H1 (cell line): Measurements from ENCODE around the gene RAD51B. TPM values are rescaled to one million over a fixed set of nuclear protein-coding genes. Genes with fewer than 3 reads are reported as not detected.

Source experiments
- CTCF ChIA-PET: fragments of 300-600 bp; sonication (Branson Sonifier 250); formaldehyde crosslinking; loops from one replicate; lab custom pipeline; 2021; ENCODE audit not compliant: partially characterized antibody; lab: Charles Lee
- POLR2A ChIA-PET: fragments of 300-600 bp; sonication (Branson Sonifier 250); formaldehyde crosslinking; loops from one replicate; lab custom pipeline; 2021; ENCODE audit warnings: inconsistent platforms; ENCODE audit not compliant: partially characterized antibody; lab: Charles Lee
- DNase-seq, 2 experiments: peaks; one replicate each; pipeline versions ENCODE4 v3.0.0 to v3.0.0-alpha.2; 2010 to 2022; ENCODE audit warnings: low spot score in 2 of 2, low read depth in 1 of 2, mixed read lengths in 1 of 2
- FAIRE-seq: peaks from 2 replicates; lab custom pipeline; 2011; peaks lifted over from hg19 to GRCh38; lab: Jason Lieb, UNC
- H2AFZ ChIP-seq: 2 replicates; pipeline ENCODE4 v1.8.1; 2012; ENCODE audit warnings: low read length, inconsistent platforms
- H2AK5ac ChIP-seq: 2 replicates; pipeline ENCODE4 v1.6.1; 2013; ENCODE audit warnings: low read depth, low read length
- H2BK120ac ChIP-seq: replicated peaks from 2 replicates; pipeline ENCODE3; 2013; ENCODE audit warnings: low read depth, low read length, inconsistent platforms
- H2BK12ac ChIP-seq: 2 replicates; pipeline ENCODE4 v1.6.1; 2013; ENCODE audit warnings: low read depth, low read length
- H2BK15ac ChIP-seq: 2 replicates; pipeline ENCODE4 v1.6.1; 2013; ENCODE audit warnings: low read length
- H2BK20ac ChIP-seq: 2 replicates; pipeline ENCODE4 v1.6.1; 2013; ENCODE audit warnings: low read length
- H2BK5ac ChIP-seq: 2 replicates; pipeline ENCODE4 v1.6.1; 2013; ENCODE audit warnings: low read depth, low read length
- H3K14ac ChIP-seq: 2 replicates; pipeline ENCODE4 v1.6.1; 2013; ENCODE audit warnings: inconsistent platforms; ENCODE audit not compliant: insufficient read length
- H3K18ac ChIP-seq: 2 replicates; pipeline ENCODE4 v1.6.1; 2013; ENCODE audit warnings: low read length; ENCODE audit errors: extremely low read depth
- H3K23ac ChIP-seq: 2 replicates; pipeline ENCODE4 v1.6.1; 2013; ENCODE audit warnings: inconsistent platforms; ENCODE audit not compliant: insufficient read length
- H3K23me2 ChIP-seq: 2 replicates; pipeline ENCODE4 v1.6.1; 2013; ENCODE audit warnings: low read depth, low read length
- H3K27ac ChIP-seq: 2 replicates; pipeline ENCODE4 v1.6.1; 2011; ENCODE audit warnings: low read depth, low read length, inconsistent platforms
- H3K27me3 ChIP-seq, 4 experiments: replicated peaks in 1 of 4; 1 replicate in 1 of 4; 2 replicates in 3 of 4; pipeline versions ENCODE4 v1.6.1 to v1.8.1; 2011 to 2013; ENCODE audit warnings: low read length in 3 of 4, mild to moderate bottlenecking in 3 of 4, inconsistent platforms in 2 of 4, mixed read lengths in 2 of 4, moderate library complexity in 1 of 4; ENCODE audit not compliant: control insufficient read depth in 3 of 4, insufficient read depth in 3 of 4; ENCODE audit errors: extremely low read depth in 1 of 4
- H3K36me3 ChIP-seq, 4 experiments: 2 replicates each; pipeline versions ENCODE4 v1.6.1 to v1.8.1; 2011 to 2013; ENCODE audit warnings: mild to moderate bottlenecking in 4 of 4, low read length in 3 of 4, moderate library complexity in 2 of 4, control low read depth in 1 of 4, inconsistent platforms in 1 of 4; ENCODE audit not compliant: insufficient read depth in 4 of 4, control insufficient read depth in 2 of 4
- H3K4ac ChIP-seq: replicated peaks from 2 replicates; pipeline ENCODE3; 2013; ENCODE audit warnings: low read length, low read depth, mixed read lengths, inconsistent platforms; ENCODE audit not compliant: insufficient read length
- H3K4me1 ChIP-seq, 4 experiments: replicated peaks in 1 of 4; 1 replicate in 1 of 4; 2 replicates in 3 of 4; pipeline versions ENCODE4 v1.6.1 to v1.8.1; 2011 to 2013; ENCODE audit warnings: low read length in 3 of 4, inconsistent platforms in 2 of 4, mixed read lengths in 1 of 4; ENCODE audit not compliant: insufficient read depth in 4 of 4, control insufficient read depth in 3 of 4
- H3K4me2 ChIP-seq, 2 experiments: 2 replicates each; pipeline versions ENCODE4 v1.6.1 to v1.8.1; 2011 to 2013; ENCODE audit warnings: low read depth in 2 of 2, low read length in 2 of 2, control low read depth in 1 of 2, inconsistent platforms in 1 of 2, mild to moderate bottlenecking in 1 of 2; ENCODE audit not compliant: insufficient read depth in 1 of 2
- H3K4me3 ChIP-seq, 4 experiments: fragments of 200-600, 300-600 bp in 1 of 4; sonication (generic), shearing (Covaris generic), sonication (Bioruptor Twin) in 1 of 4; 2 replicates each; pipeline versions ENCODE4 v1.5.1 to v1.8.1; 2011 to 2016; ENCODE audit warnings: low read length in 4 of 4, low read depth in 3 of 4, control low read depth in 2 of 4, inconsistent platforms in 2 of 4, mild to moderate bottlenecking in 2 of 4, mixed read lengths in 1 of 4, moderate library complexity in 1 of 4; ENCODE audit not compliant: insufficient read depth in 2 of 4; ENCODE audit errors: extremely low read depth in 1 of 4
- H3K56ac ChIP-seq: replicated peaks from 2 replicates; pipeline ENCODE3; 2013; ENCODE audit warnings: low read depth, mild to moderate bottlenecking, mixed read lengths, low read length, inconsistent platforms; ENCODE audit not compliant: insufficient read length
- H3K79me1 ChIP-seq: 2 replicates; pipeline ENCODE4 v1.6.1; 2013; ENCODE audit warnings: low read depth, low read length, control low read depth
- H3K79me2 ChIP-seq, 2 experiments: 2 replicates each; pipeline versions ENCODE4 v1.6.1 to v1.8.1; 2012 to 2013; ENCODE audit warnings: low read length in 2 of 2, mild to moderate bottlenecking in 2 of 2, inconsistent platforms in 1 of 2; ENCODE audit not compliant: insufficient read depth in 2 of 2, control insufficient read depth in 1 of 2
- H3K9ac ChIP-seq, 4 experiments: replicated peaks in 1 of 4; 1 replicate in 1 of 4; 2 replicates in 3 of 4; pipeline versions ENCODE4 v1.6.1 to v1.8.1; 2011 to 2013; ENCODE audit warnings: low read depth in 3 of 4, low read length in 3 of 4, control low read depth in 2 of 4, mild to moderate bottlenecking in 2 of 4, moderate library complexity in 2 of 4, inconsistent platforms in 1 of 4; ENCODE audit errors: extremely low read depth in 1 of 4
- H3K9me3 ChIP-seq, 2 experiments: 2 replicates each; pipeline versions ENCODE4 v1.6.1 to v1.8.1; 2012 to 2013; ENCODE audit warnings: mild to moderate bottlenecking in 2 of 2, moderate library complexity in 2 of 2, control low read depth in 1 of 2, inconsistent platforms in 1 of 2, low read depth in 1 of 2, low read length in 1 of 2, mixed read lengths in 1 of 2; ENCODE audit not compliant: insufficient read depth in 2 of 2
- H4K20me1 ChIP-seq, 2 experiments: replicated peaks in 1 of 2; 2 replicates each; pipeline versions ENCODE3 to v1.8.1; 2011 to 2013; ENCODE audit warnings: inconsistent platforms in 2 of 2, low read length in 2 of 2, mild to moderate bottlenecking in 1 of 2; ENCODE audit not compliant: insufficient read depth in 2 of 2, control insufficient read depth in 1 of 2
- H4K5ac ChIP-seq: 2 replicates; pipeline ENCODE4 v1.6.1; 2013; ENCODE audit warnings: low read length, low read depth, mixed read lengths, inconsistent platforms; ENCODE audit not compliant: insufficient read length
- H4K8ac ChIP-seq: 2 replicates; pipeline ENCODE4 v1.8.0; 2013; ENCODE audit warnings: mild to moderate bottlenecking, moderate library complexity, low read length, inconsistent platforms; ENCODE audit not compliant: insufficient read depth; ENCODE audit errors: extremely low read depth
- H4K91ac ChIP-seq: replicated peaks from 2 replicates; pipeline ENCODE3; 2013; ENCODE audit warnings: low read length, mixed read lengths, inconsistent platforms; ENCODE audit not compliant: insufficient read length
- EP300 ChIP-seq, 2 experiments: IDR thresholded peaks; 1 replicate in 1 of 2; 2 replicates in 1 of 2; pipeline ENCODE4 v1.6.1; 2011 to 2012; ENCODE audit warnings: low read depth in 2 of 2, low read length in 2 of 2, mild to moderate bottlenecking in 2 of 2, borderline replicate concordance in 1 of 2, inconsistent platforms in 1 of 2, moderate library complexity in 1 of 2
- GABPA ChIP-seq: IDR thresholded peaks from 2 replicates; pipeline ENCODE4 v1.6.1; 2011; ENCODE audit warnings: mild to moderate bottlenecking, low read length, moderate library complexity, borderline replicate concordance; ENCODE audit not compliant: insufficient read depth
- HDAC6 ChIP-seq: IDR thresholded peaks from one replicate; pipeline ENCODE4 v1.7.1; 2012; ENCODE audit warnings: low read depth, mild to moderate bottlenecking, inconsistent platforms, low read length, moderate library complexity
- NANOG ChIP-seq: IDR thresholded peaks from 2 replicates; pipeline ENCODE4 v1.6.1; 2011; ENCODE audit warnings: low read length, low read depth, mild to moderate bottlenecking, inconsistent platforms; ENCODE audit not compliant: insufficient read depth, poor library complexity, severe bottlenecking
- POU5F1 ChIP-seq: IDR thresholded peaks from 2 replicates; pipeline ENCODE4 v1.6.1; 2011; ENCODE audit warnings: low read depth, mild to moderate bottlenecking, low read length, moderate library complexity
- SIX5 ChIP-seq: IDR thresholded peaks from 2 replicates; pipeline ENCODE4 v1.6.1; 2011; ENCODE audit warnings: mild to moderate bottlenecking, low read depth, low read length
- SP1 ChIP-seq: IDR thresholded peaks from 2 replicates; pipeline ENCODE4 v1.6.1; 2011; ENCODE audit warnings: low read depth, low read length
- SP2 ChIP-seq: IDR thresholded peaks from 2 replicates; pipeline ENCODE4 v1.6.1; 2012; ENCODE audit warnings: mild to moderate bottlenecking, low read length, inconsistent platforms
- SP4 ChIP-seq: IDR thresholded peaks from 2 replicates; pipeline ENCODE4 v1.6.1; 2012; ENCODE audit warnings: low read length, inconsistent platforms
- SUZ12 ChIP-seq: fragments of 200-600 bp; sonication (generic); IDR thresholded peaks from 2 replicates; pipeline ENCODE4 v1.6.1; 2012; ENCODE audit warnings: mild to moderate bottlenecking, inconsistent platforms, low read length, moderate library complexity, mixed read lengths
- ZNF274 ChIP-seq: IDR thresholded peaks from 2 replicates; pipeline ENCODE4 v1.7.0; 2012; ENCODE audit warnings: low read length, borderline replicate concordance; ENCODE audit errors: extremely low read depth
- WGBS, 2 experiments: shearing (Covaris generic) in 1 of 2; methylation state at CpG; one replicate each; pipeline versions ENCODE4 v1.1.6 to v1.1.7; 2013 to 2015; ENCODE audit warnings: low lambda C conversion rate in 2 of 2, mixed read lengths in 2 of 2, inconsistent platforms in 1 of 2, low coverage in 1 of 2, missing lambda C conversion rate in 1 of 2; ENCODE audit not compliant: insufficient replicate concordance in 2 of 2, insufficient coverage in 1 of 2, insufficient read length in 1 of 2; ENCODE audit errors: extremely low coverage in 1 of 2, missing lambda C conversion rate in 1 of 2; 5-methylcytosine and 5-hydroxymethylcytosine counted together
- polyA plus RNA-seq, 7 experiments: library from polyadenylated mRNA; depleted of rRNA in 3 of 7; stranded (reverse) in 5 of 7; unstranded in 2 of 7; fragments of >200 nt in 5 of 7; fragments of 200-250 nt in 2 of 7; gene quantifications; 1 replicate in 5 of 7; 2 replicates in 1 of 7; 4 replicates in 1 of 7; pipeline versions ENCODE4 v1.2.1 to v1.2.3, GENCODE V29; 2011 to 2013; ENCODE audit warnings: missing spikeins in 2 of 7, mixed read lengths in 2 of 7
- total RNA-seq: library from RNA; stranded (reverse); fragmentation: NEBNext Ultra II Directional; extraction: Animal tissue kit (Norgen Biotek cat#: 25700); gene quantifications from 2 replicates; pipeline ENCODE4 v1.2.1, GENCODE V29; 2021
- TF ChIP-seq, protein P1 (sequence below): IDR thresholded peaks from 2 replicates; pipeline ENCODE4 v1.6.1; 2011; ENCODE audit warnings: low read depth, mild to moderate bottlenecking, low read length; ENCODE audit not compliant: insufficient read depth

Gene RAD51B
- total and polyA plus RNA-seq, 2 of the 8 experiments (the other 6 are each of a cell fraction or from before 2014, with no cell fraction given): 3.9 to 14.9 TPM

GRCh38 chr14:68458840-68459469, 639.4 kb downstream of the RAD51B start:
- Histone ChIP-seq H2AFZ (peak overlapping the region; percentile 78; the same call in 1 of the 2 replicates), H3K4me2 (no peak overlapping the region), H3K4ac (no peak overlapping the region), H3K4me1 (peaks cover 0 to 8% (median 1%) of the 10 kb centered on the region in 4 experiments; a peak in 2 of 7 replicates), H2BK15ac (0 out of 2 replicates have a peak overlapping the region, but pooled peaks have one; percentile 22), H4K8ac (no peak overlapping the region), H3K4me3 (no peak overlapping the region), H2BK5ac (no peak overlapping the region), H3K23ac (no peak overlapping the region), H2BK20ac (no peak overlapping the region), H3K9me3 (peaks cover 2 to 5% of the 10 kb centered on the region in 2 experiments; a peak in 1 of 4 replicates), H3K27ac (no peak overlapping the region), H2BK120ac (no peak overlapping the region), H4K20me1 (no peaks in the 10 kb centered on the region), H4K5ac (no peak overlapping the region), H3K14ac (no peak overlapping the region), H3K79me1 (no peaks in the 10 kb centered on the region), H4K91ac (peak overlapping the region; percentile 50), H3K27me3 (no peaks in the 10 kb centered on the region), H3K36me3 (no peaks in the 10 kb centered on the region), H3K79me2 (no peaks in the 10 kb centered on the region), H3K23me2 (no peaks in the 10 kb centered on the region), H2BK12ac (0 out of 2 replicates have a peak overlapping the region, but pooled peaks have one; percentile 1), H3K9ac (no peak overlapping the region), H3K56ac (no peak overlapping the region), H2AK5ac (no peak overlapping the region), H3K18ac (no peak overlapping the region)
- CTCF ChIA-PET: interaction anchor here (0.8 to 1.6 kb wide), 3 partner anchors 10 to 15 kb away, joined by 3 to 4 read pairs (median 4); no protein-coding TSS in a partner anchor
- peak; percentile 24 for FAIRE-seq
- 94% methylated on average over 5 of the region's 5 CpGs; no CpG with 5 or more reads in 1 of the 2 experiments for WGBS, 2 experiments
- DNase-seq: no peak
- POLR2A ChIA-PET: interaction anchor here (1.0 to 1.7 kb wide), 4 partner anchors 9 to 334 kb away, joined by 3 to 7 read pairs (median 4); partner anchors contain the start of gene ZFP36L1
- TF ChIP-seq SUZ12: no peak
- TF ChIP-seq HDAC6: no peak
- TF ChIP-seq, protein P1, sequence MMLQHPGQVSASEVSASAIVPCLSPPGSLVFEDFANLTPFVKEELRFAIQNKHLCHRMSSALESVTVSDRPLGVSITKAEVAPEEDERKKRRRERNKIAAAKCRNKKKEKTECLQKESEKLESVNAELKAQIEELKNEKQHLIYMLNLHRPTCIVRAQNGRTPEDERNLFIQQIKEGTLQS: no peak
- no peak for TF ChIP-seq SIX5
- no peak for TF ChIP-seq NANOG
- TF ChIP-seq SP1: no peak
- TF ChIP-seq POU5F1: no peak
- no peak for TF ChIP-seq ZNF274
- TF ChIP-seq SP2: no peak
- no peak for TF ChIP-seq GABPA
- TF ChIP-seq EP300 (IDR thresholded peaks at IDR 0.05; ENCODE audit: borderline replicate concordance in 1 of 2, low read depth in 2 of 2, low read length in 2 of 2): no peak
- no peak for TF ChIP-seq SP4
